ENCODE results near the gene RET.

GRCh38 chr10:43145311-43145710, 68.4 kb downstream of the RET start:
- TF ChIP-seq CTCF (IDR thresholded peaks at IDR 0.05): no peak
- no peak for TF ChIP-seq EP300 (IDR thresholded peaks at IDR 0.05)

All from tibial nerve (tissue), 4 donors.